ENCODE measurements around the gene CCDC50.

CCDC50 gene

GRCh38 chr3:191342411-191342810 lies 13.2 kb downstream of the CCDC50 start:
- Histone ChIP-seq H3K27me3 (ENCODE audit: insufficient read depth, low read depth) (no peaks in the 10 kb centered on the region), H4K20me1 (ENCODE audit: insufficient read depth) (peaks cover 4% of the 10 kb centered on the region; the same call in 1 of the 2 replicates), H3K36me3 (ENCODE audit: insufficient read depth) (no peaks in the 10 kb centered on the region), H3K4me3 (IDR thresholded peaks at IDR 0.05; ENCODE audit: insufficient read depth, low read depth, low read length) (no peak overlapping the region), H3K9ac (no peak overlapping the region), H3K4me2 (no peak overlapping the region), H2AFZ (ENCODE audit: low read depth) (no peak overlapping the region), H3K79me2 (ENCODE audit: insufficient read depth, low read depth) (peaks cover 98% of the 10 kb centered on the region), H3K4me1 (ENCODE audit: low read depth, poor library complexity, severe bottlenecking) (peaks cover 35% of the 10 kb centered on the region), H3K27ac (no peak overlapping the region)
- TF ChIP-seq, protein P1, sequence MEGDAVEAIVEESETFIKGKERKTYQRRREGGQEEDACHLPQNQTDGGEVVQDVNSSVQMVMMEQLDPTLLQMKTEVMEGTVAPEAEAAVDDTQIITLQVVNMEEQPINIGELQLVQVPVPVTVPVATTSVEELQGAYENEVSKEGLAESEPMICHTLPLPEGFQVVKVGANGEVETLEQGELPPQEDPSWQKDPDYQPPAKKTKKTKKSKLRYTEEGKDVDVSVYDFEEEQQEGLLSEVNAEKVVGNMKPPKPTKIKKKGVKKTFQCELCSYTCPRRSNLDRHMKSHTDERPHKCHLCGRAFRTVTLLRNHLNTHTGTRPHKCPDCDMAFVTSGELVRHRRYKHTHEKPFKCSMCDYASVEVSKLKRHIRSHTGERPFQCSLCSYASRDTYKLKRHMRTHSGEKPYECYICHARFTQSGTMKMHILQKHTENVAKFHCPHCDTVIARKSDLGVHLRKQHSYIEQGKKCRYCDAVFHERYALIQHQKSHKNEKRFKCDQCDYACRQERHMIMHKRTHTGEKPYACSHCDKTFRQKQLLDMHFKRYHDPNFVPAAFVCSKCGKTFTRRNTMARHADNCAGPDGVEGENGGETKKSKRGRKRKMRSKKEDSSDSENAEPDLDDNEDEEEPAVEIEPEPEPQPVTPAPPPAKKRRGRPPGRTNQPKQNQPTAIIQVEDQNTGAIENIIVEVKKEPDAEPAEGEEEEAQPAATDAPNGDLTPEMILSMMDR (conservative IDR thresholded peaks at IDR 0.05; ENCODE audit: low read depth, low read length): no peak

GRCh38 chr3:191343115-191343514 lies 13.9 kb downstream of the CCDC50 start:
- Histone ChIP-seq H4K20me1 (ENCODE audit: insufficient read depth) (peaks cover 8% of the 10 kb centered on the region), H3K79me2 (ENCODE audit: insufficient read depth, low read depth) (peaks cover 100% of the 10 kb centered on the region), H2AFZ (ENCODE audit: low read depth) (no peak overlapping the region), H3K36me3 (ENCODE audit: insufficient read depth) (no peaks in the 10 kb centered on the region), H3K4me2 (no peak overlapping the region), H3K27me3 (ENCODE audit: insufficient read depth, low read depth) (no peaks in the 10 kb centered on the region), H3K4me1 (ENCODE audit: low read depth, poor library complexity, severe bottlenecking) (peaks cover 42% of the 10 kb centered on the region), H3K9ac (no peak overlapping the region), H3K4me3 (IDR thresholded peaks at IDR 0.05; ENCODE audit: insufficient read depth, low read depth, low read length) (no peak overlapping the region), H3K27ac (no peak overlapping the region)
- TF ChIP-seq, protein P1 (conservative IDR thresholded peaks at IDR 0.05; ENCODE audit: low read depth, low read length): no peak

DNA sequence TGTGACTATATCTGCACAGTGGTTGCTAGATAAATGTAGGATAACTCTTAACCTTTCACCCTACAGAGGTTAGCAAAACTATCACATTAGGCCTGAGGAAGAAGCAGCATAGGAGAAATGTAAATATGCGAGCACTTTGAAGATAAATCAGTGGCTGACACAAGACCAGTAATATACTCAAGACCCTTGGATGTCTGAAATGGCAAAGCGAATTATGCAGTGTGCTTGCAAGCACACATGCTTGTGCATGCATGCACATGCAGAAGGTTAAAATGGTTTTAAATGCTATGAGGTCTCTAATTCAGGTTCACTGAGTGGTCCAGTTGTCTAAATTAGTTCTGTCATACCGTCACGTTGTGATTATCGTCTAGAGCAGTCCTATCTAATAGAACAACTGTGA lies 14.7 kb downstream of the CCDC50 start:
- Histone ChIP-seq H2AFZ (ENCODE audit: low read depth) (no peak overlapping the region), H3K79me2 (ENCODE audit: insufficient read depth, low read depth) (peaks cover 100% of the 10 kb centered on the region), H3K4me1 (ENCODE audit: low read depth, poor library complexity, severe bottlenecking) (peaks cover 41% of the 10 kb centered on the region), H3K27ac (no peak overlapping the region), H3K27me3 (ENCODE audit: insufficient read depth, low read depth) (no peaks in the 10 kb centered on the region), H3K36me3 (ENCODE audit: insufficient read depth) (no peaks in the 10 kb centered on the region), H3K9ac (no peak overlapping the region), H3K4me2 (no peak overlapping the region), H4K20me1 (ENCODE audit: insufficient read depth) (peaks cover 10% of the 10 kb centered on the region), H3K4me3 (IDR thresholded peaks at IDR 0.05; ENCODE audit: insufficient read depth, low read depth, low read length) (no peak overlapping the region)
- TF ChIP-seq, protein P1 (conservative IDR thresholded peaks at IDR 0.05; ENCODE audit: low read depth, low read length): no peak

DNA sequence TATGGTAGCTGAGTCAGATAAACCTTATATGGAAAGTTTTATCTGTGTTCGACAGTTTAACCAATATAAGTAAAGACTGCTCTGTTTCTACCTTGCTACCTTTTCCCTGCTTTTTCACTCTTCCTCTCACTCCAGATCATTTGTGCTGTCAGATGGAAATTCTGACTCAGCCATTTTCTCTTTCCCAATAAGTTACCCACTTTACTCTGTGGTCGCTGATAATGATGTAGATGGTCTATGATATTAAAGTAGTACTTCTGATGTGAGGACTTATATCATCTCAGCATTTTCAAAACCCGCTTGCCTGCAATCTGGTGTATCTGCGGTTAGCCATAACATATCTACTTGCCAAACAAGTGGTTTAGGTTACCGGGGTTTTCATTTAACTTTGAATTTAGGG lies 16.1 kb downstream of the CCDC50 start:
- Histone ChIP-seq H2AFZ (ENCODE audit: low read depth) (no peak overlapping the region), H4K20me1 (ENCODE audit: insufficient read depth) (peaks cover 17% of the 10 kb centered on the region), H3K4me1 (ENCODE audit: low read depth, poor library complexity, severe bottlenecking) (peaks cover 40% of the 10 kb centered on the region), H3K9ac (no peak overlapping the region), H3K4me2 (peak overlapping the region; percentile 33), H3K4me3 (IDR thresholded peaks at IDR 0.05; ENCODE audit: insufficient read depth, low read depth, low read length) (no peak overlapping the region), H3K27ac (no peak overlapping the region), H3K79me2 (ENCODE audit: insufficient read depth, low read depth) (peaks cover 100% of the 10 kb centered on the region), H3K36me3 (ENCODE audit: insufficient read depth) (no peaks in the 10 kb centered on the region), H3K27me3 (ENCODE audit: insufficient read depth, low read depth) (no peaks in the 10 kb centered on the region)
- TF ChIP-seq, protein P1 (conservative IDR thresholded peaks at IDR 0.05; ENCODE audit: low read depth, low read length): no peak
